HG03571 (cell line): Measurements from ENCODE around the gene NFE2L2.
"Not testable (repeated sequence)": the region's sequence is repeated elsewhere in the genome, so short reads cannot be mapped to it uniquely, and the experiment has no call there.

ENCODE experiments used
- ATAC-seq: cut with Tn5 transposase; IDR thresholded peaks from one replicate; pipeline ENCODE4 v1.9.1; 2021; ENCODE audit not compliant: unreplicated experiment

The NFE2L2 gene

GRCh38 chr2:177204417-177204816, 60.1 kb downstream of the NFE2L2 start:
- ATAC-seq: no peak

DNA sequence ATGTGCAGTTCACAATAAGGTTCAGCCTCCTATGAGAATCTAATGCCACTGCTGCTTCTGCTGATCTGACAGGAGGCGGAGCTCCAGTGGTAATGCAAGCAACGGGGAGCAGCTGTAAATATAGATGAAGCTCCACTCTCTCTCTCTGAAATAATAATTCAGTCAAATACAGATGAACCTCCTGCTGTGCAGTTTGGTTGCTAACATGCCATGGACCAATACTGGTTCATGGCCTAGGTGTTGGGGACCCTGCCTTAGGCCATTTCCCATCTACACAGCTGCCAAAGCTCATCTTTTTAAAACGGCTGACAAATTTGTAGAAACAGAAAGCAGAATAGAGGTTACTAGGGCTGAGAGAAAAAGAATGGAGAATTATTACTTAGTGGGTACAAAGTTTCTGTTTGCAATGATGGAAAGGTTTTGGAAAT, 62.6 kb downstream of the NFE2L2 start:
- ATAC-seq: no peak

- not testable (repeated sequence) for ATAC-seq
Measured at GRCh38 chr2:177200419-177200818, 64.1 kb downstream of the NFE2L2 start.

GRCh38 chr2:177195194-177195593, 69.3 kb downstream of the NFE2L2 start:
- no peak for ATAC-seq

DNA sequence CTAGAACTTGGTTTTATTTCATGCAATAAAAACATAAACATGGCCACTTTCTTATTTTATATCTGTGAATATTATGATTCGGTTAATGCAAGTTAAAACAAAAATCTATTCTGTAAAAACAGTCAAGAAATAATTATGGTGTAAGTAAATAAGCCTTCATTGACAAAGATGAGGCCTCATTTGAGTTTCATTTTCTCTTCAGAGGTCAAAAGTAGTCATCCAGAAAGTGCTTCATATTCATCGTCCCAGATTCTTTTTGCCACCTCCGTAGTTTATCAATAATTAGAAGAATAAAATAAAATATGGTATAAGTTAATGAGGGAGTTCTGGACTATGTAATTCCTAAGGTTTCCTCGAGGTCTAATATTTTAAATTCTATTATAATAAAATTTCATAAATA, 71.3 kb downstream of the NFE2L2 start:
- no peak for ATAC-seq

- ATAC-seq: no peak
Measured at GRCh38 chr2:177192788-177193187, 71.7 kb downstream of the NFE2L2 start.

- no peak for ATAC-seq
Measured at GRCh38 chr2:177190941-177191340, 73.6 kb downstream of the NFE2L2 start.

GRCh38 chr2:177188482-177189469, 75.8 kb downstream of the NFE2L2 start:
- no peak for ATAC-seq

DNA sequence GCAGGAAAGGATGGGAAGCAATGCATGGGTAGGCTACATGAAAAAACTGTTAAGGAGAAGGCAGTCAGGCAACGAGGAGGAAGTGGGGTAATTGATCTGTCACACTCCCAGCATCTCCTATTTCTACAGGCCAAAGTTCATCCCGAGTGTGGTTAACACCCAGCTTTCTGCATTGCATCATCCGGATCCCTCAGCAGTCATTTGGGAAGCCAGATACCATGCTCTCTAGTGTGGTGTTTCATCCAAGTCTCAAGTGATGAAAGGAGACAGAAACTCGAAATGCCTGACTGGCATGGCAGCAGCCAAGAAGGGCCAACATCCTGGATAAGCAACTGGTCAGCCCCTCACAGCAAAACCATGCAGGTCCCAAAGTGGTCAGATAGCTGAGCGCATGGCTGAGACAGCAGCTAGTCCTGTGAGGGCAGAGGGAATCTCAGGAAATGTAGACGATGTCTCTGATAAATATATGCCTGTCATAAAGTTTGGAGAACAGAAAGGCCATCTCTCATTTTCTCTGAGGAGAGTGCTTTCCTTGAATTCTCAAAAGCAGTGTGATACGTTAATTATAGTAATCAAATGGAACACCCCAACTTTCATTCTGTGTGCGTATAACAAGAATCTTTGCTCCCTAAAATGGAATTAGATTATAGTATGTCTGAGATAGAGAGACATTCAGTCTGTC, 76.8 kb downstream of the NFE2L2 start:
- no peak for ATAC-seq

DNA sequence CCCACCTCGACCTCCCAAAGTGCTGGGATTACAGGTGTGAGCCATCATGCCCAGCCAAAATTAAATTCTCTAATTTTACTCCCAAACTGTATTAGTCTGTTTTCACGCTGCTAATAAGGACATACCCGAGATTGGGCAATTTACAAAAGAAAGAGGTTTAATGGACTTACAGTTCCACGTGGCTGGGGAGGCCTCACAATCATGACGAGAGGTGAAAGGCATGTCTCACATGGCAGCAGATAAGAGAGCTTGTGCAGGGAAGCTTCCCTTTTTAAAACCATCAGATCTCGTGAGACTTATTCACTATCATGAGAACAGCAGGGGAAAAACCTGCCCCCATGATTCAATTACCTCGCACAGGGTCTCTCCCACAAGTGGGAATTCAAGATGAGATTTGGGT, 78.5 kb downstream of the NFE2L2 start:
- not testable (repeated sequence) for ATAC-seq

GRCh38 chr2:177184606-177185005, 79.9 kb downstream of the NFE2L2 start:
- no peak for ATAC-seq

- ATAC-seq: no peak
Measured at GRCh38 chr2:177183860-177184259, 80.7 kb downstream of the NFE2L2 start.
